Measurements from ENCODE around the gene PUM2.

PUM2 gene

DNA sequence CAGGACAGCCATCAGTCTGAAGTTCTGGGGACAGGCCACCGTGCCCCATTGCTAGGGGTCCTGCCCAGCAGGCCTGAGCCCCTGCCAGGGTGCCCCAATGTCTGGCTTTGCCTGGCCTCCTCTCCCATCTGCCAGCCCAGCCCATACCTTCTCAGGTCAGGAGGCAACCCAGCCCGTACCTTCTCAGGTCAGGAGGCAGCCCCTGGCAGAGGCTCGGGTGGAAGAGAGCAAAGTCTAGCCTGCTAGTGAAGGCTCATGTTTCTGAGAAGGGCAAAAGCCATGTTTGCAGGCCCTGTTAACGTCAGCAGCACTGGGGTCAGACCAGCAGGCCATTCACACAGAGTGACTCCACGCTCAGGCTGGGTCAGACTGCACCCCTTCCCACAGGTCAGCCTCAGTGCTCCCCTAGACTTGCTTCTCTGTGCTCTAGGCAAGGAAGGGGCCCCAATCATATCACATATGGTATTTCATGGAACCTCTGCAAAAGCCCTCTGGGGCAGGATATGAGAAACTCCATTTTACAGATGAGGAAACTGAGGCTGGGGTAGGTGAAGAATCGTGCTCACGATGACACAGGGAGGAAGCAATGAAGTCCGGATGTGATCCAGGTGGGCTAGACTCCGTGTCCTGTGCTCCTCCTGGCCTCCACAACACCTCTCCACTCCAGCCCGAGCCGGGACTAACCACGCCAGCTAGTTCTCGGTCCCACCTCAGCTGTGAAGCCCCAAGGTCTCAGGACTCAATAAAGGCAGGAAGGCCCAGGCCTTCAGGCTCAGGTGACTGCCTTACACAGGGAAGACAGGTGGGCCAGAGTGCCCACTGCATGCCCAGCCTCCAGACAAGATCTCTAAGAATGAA lies 135.2 kb downstream of the PUM2 start:
- DNase-seq (ENCODE audit: low spot score): no peak

DNA sequence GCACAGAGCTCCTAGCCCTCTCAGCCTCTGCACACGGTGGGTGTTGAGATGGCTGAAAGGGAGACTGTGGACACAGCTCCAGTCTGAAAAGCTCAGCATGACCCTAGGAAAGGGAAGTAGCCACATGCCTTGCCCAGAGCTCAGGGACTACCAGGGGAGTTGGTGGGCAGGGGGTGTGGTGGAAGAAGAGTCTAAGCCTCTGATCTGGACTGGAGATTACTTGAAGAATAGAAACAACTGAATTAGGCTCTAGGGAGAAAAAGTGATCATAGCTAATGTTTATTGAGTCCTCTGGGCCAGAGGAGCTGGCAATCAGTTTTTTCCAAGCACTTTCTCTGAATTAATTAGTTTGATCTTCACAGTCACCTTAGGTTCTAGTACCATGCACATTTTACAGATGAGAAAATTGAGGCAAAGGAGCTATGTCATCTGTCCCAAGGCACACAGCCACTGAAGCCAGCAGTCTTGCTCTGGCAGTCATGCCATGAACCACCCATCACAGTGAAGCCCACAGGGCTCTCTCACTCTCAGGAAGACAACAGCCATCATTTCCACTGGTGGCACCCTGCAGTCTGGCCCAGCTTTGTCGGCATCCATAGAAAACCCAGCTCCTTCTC lies 136.0 kb downstream of the PUM2 start:
- DNase-seq (ENCODE audit: low spot score): no peak

DNA sequence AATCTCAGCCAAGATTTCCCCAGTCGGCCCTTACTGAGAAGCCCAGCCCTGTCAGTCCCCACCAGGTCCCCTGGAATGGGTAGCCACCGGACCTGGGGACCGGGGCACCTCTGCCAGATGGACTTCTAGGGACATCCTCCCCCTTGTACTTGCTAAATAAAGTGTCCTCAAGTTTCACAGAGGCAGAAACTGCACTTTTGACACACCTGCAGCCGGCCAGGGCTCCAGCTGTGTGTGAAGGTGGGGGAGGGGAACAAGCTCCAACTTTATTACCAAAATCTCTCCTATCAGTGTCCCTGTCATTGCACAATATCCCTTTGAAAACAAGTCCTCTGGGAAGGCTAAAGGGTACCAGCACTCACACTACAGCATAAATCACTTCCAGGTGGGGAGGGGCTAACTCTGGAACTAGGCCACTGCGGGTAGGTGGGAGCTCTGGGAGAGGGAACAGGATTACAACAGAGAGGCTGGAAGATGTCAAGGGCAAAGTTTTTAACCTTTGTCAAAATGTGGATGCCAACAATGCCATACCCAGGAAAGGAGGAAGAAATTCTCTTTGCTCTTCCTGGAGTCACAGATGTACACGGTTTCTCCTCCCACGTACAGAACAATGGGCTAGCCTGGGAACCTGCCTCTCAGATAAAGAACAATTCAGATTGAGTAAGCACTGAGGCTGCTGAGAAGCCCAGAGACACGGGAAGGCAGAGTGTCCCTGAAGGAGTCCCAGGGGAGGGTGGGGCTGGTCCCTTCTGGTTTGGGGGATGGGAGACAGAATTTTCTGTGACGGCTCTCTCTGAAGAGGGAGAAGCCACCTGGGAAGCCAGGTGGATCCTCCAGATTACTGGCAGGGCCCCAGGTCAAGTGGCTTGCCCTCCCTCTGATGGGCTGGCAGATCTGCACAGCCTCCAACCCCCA lies 136.7 kb downstream of the PUM2 start:
- DNase-seq (ENCODE audit: low spot score): no peak

DNA sequence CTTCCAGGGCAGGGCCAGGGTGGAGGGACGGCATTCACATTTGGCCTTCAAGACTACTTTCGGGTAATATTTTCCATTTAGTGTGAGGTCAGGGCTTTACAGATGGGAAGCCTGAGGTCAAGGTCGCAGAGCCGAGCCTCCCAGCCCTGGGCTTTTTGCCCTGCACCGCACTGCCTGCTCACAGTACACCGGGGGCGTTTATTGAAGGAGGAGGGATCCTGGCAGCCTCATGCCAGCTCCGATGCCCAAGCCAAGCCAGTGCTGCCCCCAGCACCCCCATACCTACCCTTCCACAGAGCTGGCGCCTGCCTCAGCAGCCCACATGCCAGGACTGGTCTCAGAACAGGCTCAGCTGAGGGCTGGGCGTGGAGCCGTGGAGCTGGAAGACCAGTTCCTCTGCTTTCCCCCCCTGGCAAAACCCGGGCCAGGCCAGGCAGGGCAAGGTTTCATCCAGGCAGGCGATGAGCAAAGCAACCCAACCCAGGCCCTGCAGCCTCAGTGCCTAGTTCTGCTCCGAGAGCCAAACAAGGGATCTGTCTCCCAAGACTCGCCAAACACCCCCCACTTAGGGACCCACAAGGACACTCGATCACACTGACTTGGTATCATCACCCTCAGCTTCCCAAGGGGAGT lies 137.7 kb downstream of the PUM2 start:
- no peak for DNase-seq (ENCODE audit: low spot score)

DNA sequence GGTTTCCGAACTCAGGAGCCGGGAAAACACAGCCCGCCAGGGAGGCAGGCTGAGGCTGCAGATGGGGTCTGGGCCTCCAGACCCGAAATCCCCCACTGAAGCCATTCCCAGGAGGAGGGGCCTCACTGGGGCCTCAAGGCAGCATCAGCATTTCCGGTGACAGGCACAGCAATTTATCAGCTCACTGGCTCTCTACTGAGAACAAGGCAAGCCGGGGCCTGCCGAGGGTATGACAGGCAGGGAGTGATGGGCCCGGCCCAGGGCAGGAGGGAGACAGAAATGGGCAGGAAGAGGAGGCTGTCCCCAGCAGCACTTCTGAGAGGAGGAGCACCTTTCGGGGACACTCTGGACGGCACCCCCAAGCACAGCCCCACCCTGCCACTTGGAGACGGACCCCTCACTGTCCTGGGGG lies 138.2 kb downstream of the PUM2 start:
- DNase-seq (ENCODE audit: low spot score): no peak

DNA sequence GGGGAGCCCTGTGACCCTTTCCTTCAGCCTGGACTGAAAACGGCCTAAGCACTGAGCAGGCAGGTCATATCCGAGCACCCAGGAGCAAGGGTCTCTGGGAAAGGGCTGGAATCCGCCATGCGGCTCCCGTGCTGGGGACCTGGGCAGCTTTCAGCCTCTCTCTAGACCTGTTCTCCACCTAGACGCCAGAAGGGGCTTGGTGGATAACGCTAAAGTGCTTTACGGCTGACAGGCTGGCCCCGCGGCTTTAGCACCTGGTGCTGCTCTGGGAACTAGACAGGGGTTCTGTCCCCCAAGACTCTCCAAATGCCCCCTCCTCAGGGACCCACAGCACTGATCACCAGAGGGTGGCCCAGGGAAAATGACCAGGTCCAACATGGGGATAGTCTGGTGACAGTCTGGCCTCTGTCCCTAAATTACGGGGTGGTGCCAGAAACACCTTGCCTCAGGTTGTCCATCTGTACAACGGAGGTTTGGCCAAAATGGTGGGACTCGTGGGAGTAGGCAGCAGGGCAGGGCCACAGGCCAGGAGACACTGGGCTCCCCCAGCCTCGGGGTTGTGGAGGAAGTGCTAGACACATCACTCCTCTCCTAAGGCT lies 138.7 kb downstream of the PUM2 start:
- no peak for DNase-seq (ENCODE audit: low spot score)

DNA sequence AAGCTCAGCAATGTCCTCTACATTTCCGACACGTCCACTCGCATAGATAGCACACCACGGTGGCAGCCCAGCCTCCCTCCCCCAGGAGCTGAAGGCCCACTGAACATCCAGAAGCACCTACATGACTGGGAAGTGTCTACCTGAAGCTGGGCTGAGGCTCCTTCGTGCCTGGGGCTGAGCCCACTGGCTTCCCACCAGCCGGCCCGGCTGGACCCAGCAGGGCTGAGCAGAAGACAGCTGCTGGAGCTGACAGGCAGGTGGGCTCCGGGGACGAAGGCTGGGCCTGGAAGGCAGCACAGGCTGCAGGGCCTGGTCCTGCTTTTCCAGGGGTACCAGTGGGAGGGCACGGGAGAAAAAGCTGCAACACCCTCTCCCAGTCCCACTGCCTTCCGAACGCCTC lies 139.2 kb downstream of the PUM2 start:
- DNase-seq (ENCODE audit: low spot score): no peak

DNA sequence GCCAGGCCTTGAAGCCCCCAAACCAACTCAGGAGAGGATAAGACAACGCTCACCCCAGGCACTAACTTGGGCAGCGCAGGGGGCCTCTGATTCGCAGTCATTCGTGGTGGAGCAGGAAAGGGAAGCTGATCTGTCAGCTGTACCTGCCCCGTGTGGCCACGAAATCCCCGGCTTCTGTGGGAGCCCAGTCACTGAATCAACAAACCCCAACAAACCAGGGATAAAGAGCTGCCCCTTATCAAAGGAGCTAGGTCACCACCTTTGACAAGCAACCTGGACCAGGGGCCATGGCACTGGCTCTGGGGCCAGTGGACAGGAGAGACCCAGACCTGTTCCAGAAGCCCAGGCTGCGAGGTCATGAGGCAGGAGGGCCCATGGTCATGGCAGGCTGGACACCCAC lies 140.2 kb downstream of the PUM2 start:
- no peak for DNase-seq (ENCODE audit: low spot score)

DNA sequence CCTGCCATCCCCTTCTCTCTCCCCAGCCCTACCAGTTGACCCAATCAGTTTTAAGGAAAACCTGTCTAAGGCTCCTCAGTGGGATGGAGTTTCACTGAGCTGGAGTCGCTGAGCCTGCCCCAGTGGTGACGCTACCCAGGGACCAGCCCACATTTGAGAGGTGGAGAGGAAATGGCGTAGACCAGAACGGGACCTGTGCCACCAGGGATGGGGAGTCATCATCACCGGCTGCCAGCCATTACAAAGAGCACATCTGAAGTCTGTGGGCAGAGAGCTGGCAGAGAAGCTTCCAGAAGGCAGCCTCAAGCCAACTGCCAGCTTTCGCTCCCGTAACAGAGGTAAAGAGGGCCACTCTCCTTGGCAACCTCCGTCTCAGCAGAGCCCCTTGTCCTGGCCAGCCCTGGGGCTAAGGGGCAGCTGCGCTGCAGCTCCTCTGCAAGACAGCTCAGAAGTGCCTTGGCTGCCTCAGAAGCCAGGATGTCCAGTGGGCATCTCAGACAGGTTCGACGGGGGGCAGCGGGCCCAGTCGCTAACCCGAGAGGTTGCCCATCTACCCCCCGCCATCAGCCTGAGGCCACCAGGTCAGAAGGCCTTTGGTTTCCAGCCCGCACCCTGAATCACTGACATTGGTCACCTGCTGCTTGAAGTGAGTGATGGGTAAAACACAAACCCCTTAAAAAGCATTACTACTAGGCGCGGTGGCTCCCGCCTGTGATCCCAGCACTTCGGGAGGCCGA lies 141.1 kb downstream of the PUM2 start:
- no peak for DNase-seq (ENCODE audit: low spot score)

DNA sequence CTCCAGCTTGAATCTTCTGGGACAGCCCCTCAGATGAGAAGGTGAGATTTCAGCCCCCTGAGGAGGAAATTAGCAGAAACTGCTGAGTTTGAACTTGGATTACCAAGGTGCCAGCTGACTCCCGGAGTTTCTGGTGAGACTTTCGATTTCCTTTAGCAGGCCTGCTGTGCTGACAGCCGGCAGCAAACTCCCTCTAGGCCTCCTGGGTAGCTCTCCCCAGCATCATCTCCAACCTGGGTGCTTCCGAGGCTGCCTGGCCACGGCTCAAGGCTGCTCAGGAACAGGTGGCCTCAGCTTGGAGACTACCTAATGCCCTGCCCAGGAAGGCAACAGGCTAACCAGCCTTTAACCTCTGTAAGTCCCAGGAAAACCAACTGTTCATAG lies 142.2 kb downstream of the PUM2 start:
- no peak for DNase-seq (ENCODE audit: low spot score)

DNA sequence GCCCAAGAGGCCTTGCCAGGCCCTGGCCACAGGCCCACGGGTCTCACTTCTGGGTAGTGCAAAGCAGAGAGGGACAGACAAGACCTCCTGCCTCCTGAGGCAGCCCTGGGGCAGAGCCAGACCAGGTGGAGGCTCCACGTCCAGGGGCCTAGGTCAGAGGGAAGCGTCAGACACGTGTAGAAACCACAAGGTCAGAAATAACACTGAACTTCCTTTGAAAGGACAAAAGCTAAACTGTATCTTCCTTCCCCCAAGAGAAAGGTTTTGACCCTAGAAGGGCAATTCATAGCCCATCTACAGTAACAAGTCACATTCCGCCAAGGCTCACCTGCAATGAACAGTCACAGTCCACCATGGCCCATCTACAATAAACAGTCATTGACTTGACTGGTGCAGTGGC lies 143.6 kb downstream of the PUM2 start:
- DNase-seq (ENCODE audit: low spot score): no peak

DNA sequence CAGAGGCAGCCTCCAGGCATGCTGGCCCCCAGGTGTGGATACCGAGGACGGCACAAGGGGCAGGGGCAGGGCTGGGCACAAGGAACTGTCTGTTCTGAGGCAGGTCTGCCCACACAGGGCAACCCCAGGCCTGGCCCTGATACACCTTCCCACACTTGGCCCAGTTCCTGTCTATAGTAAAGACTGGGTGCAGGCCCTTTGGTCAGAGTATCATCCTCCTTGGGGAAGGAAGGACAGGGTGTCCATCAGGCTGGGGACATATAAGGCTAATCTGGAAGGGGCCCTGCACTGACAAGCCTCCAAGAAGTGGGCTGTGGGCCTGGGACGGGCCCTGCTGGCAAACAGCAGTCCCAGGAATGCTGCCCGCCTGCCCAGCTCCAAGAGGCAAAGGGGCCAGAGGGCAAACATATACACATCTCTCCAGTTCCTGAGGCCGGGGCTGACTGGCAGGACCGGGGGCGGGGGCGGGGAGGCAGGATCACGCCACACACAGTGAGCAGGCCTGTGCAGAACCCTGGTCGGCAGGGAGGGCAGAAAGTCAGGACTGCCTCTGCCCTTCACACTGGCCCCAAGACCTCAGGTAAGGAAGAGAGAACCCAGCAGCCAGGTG lies 144.6 kb downstream of the PUM2 start:
- DNase-seq (ENCODE audit: low spot score): no peak

DNA sequence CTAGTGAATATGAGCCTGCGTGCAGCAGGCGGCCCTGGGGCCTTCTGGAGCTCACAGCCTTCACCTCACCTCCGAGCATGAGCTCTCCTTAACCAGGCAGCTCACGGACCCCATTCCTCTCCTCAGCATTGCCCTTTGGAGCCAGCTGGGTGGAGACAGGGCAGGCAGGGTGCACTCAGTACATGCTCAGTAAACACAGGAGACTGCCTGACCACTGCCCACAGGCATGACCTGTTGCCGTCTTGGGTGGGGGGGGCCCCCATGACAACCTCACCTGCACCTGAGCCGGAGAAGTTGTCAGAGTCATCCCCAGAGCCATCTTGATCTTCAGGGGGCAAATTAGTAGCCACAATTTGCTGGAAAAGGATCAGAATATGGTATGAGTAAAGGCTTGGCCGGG lies 145.6 kb downstream of the PUM2 start:
- no peak for DNase-seq (ENCODE audit: low spot score)

DNA sequence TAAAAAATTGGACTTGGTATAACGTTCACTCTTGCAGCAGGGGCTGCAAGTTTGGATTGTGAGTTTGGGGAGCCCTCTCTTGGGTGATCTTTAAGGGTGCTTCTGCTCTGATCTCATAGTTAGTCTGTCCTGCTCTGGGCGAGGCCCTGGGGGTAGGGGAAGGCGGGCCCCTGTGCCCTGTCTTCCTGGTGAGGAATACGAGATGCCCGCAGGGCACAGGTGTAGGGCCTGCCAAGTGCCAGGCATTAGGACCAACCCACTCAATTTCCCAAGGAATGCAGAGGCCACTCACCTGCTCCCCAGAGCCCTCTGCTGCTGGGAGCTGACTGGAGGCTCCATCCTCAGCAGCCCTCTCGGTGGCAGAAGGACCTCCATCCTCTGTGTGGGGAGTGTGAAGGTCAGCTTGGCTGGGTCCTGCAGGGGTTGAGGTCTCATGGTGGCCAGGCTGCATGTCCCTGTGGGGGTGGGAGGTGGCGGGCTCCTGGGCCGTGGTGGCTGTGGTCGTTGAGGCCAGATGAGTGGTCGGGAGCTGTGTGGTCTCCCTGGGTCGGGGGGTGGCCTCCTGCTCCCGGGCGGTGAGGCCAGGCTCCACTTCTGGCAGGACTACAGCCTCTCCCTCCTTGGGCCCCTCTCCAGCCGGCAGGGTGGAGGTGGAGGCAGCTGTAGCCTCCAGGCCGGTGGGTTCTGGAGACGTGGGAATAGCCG lies 147.0 kb downstream of the PUM2 start:
- DNase-seq (ENCODE audit: low spot score): no peak

DNA sequence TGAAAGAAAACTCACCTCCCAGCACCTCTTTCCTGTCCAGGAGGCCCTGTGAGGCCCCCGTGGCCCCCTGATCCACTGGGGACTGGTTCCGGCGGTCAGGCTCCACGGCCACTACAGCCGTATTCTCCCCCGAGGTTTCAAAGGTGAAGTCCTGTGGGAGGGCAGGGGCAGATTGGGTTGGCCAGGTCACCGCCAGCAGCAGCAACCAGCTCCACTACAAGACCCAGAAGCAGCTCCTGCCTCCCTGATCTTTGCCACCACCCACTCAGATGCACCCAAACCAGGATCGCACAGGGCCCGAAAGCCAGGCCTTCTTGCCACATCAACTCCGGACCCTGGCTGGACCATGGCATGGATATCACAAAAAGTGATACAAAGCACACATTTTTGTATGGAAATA lies 147.6 kb downstream of the PUM2 start:
- DNase-seq (ENCODE audit: low spot score): no peak

DNA sequence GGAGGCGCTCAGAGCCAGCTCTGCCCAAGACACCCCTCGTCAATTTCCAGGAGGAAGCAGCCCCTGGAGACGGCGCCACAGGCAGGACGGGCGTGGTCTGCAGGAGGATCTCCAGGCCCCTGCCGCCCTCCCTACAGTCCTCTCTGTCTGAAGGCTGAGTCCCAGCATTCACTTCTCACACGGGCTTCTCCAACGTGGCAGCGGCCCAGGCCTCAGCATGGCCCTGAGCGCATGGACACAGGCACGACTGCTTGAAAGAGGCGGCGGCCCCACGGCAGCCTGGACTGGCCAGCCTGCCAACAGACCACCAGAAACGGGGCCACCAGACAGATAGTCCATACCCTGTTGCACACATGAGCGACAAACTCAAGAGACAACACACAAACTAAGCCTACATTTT lies 149.0 kb downstream of the PUM2 start:
- DNase-seq (ENCODE audit: low spot score): no peak

DNA sequence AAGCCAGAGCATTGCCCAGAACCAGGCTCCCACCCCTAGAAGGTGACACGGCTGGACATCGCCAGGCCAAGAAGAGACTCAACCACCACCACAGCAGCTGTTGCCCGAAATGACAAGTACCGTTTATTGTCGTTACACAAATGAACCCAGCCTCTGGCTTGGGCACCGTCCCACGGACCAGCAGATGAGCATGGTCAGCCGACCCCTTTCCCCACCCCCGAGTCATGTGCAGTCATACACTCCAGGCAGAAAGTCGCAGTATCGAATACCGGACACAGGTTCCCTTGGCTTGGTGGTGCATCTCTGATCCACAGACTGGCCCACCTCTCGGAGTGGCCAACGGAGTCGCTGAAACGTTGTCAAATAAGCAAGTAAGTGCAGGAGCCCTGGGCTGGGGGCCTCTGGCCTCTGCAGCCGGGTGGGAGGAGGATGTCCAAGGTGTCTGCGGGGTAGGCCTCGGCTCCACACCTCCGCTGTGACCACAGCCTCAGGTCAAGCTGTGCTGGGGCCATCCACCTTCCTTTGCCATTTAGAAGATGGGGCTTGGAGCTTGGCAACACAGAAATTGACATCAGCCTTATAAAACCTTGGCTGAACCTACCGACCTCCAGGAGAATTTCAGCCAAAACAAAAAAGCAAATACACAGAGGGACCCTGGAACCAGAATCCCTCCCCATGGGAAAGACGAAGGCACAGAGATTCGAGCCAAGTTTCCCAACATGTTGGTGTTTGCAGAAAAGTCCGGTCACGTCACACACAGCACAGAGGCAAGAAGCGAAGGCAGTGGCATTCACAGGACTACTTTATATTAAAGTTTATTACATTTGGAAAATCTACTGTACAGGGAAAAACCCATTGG lies 149.7 kb downstream of the PUM2 start:
- DNase-seq (ENCODE audit: low spot score): no peak

DNA sequence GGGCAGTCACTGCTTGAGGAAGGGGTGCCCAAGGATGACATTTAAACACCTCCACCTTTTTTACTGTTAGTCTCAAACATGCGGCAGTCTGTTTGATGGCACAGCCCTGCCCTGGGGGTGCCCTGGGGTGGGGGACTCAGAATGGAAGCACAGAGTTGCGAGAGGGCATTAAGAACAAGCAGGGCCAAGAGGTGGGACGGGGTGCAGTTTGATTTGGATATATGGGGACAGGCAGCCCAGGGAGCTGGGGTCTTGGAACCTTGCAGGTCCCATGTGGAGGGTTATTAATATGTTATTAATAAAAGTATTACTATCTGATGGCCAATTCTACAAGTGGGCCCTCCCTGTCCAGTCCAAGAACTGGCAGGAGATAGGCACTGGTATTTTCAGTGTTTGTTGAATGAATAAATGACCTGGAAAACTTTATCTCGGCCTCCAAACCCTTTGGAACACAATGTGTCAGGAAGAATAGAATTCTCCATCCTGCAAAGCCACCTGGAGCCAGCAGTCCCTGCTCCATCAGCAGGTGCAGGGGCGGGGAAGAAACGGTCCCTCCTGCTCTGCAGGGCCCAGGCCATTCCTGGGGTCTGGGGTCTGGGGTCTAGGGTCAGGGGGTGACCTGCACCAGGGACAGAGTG lies 150.9 kb downstream of the PUM2 start:
- DNase-seq (ENCODE audit: low spot score): no peak

Data from activated CD4-positive, alpha-beta T cell treated with anti-CD3 and anti-CD28 coated beads, Interleukin-2, Interleukin-4, amounts not matched to agents 100 ng/mL and 50 ng/mL, durations not matched to agents 16 hours and 8 hours (primary cell).